Astrocyte of the cerebellum (primary cell): ENCODE measurements around the gene SPDYE17.
"Not testable (repeated sequence)": the region's sequence is repeated elsewhere in the genome, so short reads cannot be mapped to it uniquely, and the experiment has no call there.

Experiments
- DNase-seq: peaks from one replicate; pipeline ENCODE4 v3.0.0-alpha.2; 2011; ENCODE audit warnings: low read depth
- H3K4me3 ChIP-seq: 2 replicates; pipeline ENCODE4 v1.5.1; 2011; ENCODE audit warnings: mild to moderate bottlenecking, low read depth, low read length, moderate library complexity
- CTCF ChIP-seq: IDR thresholded peaks from 2 replicates; pipeline ENCODE4 v1.5.1; 2012; ENCODE audit warnings: low read length, low read depth, moderate library complexity, mild to moderate bottlenecking; ENCODE audit errors: missing control alignments
- in situ Hi-C: cut with HindIII; loops from 2 replicates; pipeline ENCODE4 v1.10.0; 2017; ENCODE audit warnings: low sequenced_read_pairs

SPDYE17 gene

GRCh38 chr7:77002678-77003233 lies 29.4 kb downstream of the SPDYE17 start:
- in situ Hi-C loops, DNase-seq: not testable (repeated sequence)

GRCh38 chr7:77002104-77002503 lies 30.1 kb downstream of the SPDYE17 start:
- in situ Hi-C loops, H3K4me3 ChIP-seq, DNase-seq: not testable (repeated sequence)

More at GRCh38 chr7:77002678-77003233, 29.4 kb downstream of the SPDYE17 start:
- H3K4me3 ChIP-seq: not testable (repeated sequence)

DNA sequence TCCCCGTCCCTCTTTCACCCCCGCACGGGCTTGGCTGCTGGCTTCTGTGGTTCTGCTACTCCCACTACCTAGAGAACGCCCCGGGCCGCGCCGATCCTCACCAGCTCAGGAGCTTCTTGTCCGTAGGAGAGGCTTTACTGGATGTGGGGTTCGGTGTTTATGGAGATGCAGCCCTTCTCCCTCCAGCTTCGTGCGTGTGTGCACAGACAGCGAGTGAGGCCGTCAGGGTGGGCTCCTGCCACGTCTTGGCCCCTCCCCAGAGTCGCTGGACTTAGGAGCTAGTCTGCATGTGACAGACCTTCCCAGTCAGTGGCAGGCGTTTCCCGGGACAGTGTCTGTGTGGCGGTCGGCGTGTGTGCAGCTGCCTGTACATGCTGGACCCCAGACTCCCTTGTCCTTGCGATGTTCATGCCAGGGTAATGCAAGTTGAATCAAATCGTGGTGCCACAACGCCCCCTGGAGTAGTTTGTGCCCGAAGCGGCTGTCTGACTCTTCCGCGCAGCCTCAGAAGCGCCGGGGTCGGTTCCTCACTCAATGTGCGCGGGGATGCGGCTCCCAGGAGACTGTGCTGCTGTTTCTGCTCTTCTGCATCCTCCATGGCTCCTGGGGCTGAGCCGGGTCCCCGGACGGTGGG lies 32.6 kb downstream of the SPDYE17 start:
- in situ Hi-C loops, DNase-seq: not testable (repeated sequence)

DNA sequence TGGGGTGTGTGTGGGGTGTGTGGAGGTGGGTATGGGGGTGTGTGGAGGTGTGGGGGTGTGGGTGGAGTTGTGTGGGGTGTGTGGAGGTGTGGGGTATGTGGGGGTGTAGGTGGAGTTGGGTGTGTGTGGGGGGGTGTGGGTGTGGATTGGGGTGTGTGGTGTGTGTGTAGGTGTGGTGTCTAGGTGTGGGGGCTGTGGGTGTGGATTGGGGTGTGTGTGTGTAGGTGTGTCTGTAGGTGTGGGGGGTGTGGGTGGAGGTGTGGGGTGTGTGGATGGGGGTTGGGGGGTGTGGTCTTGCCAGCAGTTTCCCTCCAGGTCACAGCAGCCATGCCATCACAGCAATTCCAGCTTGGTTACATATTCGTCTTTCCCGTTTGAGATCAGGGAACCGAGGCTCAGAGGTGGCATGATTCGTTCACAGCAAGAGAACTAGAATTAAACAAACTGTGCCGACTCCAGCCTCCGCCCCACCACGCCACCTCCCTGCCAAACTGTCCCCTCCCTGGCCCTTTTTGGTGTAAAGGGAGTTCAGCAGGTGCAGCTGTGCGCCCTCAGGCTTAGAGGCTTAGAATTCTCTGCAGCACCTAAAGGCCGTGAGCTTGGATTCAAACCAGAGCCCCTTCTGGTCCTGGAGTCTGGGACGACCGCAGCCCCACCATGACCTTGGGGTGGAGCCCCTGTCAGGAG lies 33.3 kb downstream of the SPDYE17 start:
- H3K4me3 ChIP-seq, in situ Hi-C loops, DNase-seq: not testable (repeated sequence)

More for the DNA sequence above, 32.6 kb downstream of the SPDYE17 start:
- H3K4me3 ChIP-seq: not testable (repeated sequence)

DNA sequence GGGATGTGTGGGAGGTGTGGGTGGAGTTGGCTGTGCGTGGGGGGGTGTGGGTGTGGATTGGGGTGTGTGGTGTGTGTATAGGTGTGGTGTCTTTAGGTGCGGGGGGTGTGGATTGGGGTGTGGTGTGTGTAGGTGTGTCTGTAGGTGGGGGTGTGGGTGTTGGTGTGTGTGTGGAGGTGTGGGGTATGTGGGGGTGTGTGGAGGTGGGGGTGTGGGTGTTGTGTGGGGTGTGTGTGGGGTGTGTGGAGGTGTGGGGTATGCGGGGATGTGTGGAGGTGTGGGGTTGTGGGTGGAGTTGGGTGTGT lies 33.9 kb downstream of the SPDYE17 start:
- in situ Hi-C loops: no loop called here
- TF ChIP-seq CTCF: no peak
- DNase-seq: no peak
- H3K4me3 ChIP-seq: no peak overlapping the region

- in situ Hi-C loops: no loop called here
- TF ChIP-seq CTCF: no peak
- H3K4me3 ChIP-seq: no peak overlapping the region
- DNase-seq: no peak
These were observed 34.5 kb downstream of the SPDYE17 start for GRCh38 chr7:76997381-76998284.

DNA sequence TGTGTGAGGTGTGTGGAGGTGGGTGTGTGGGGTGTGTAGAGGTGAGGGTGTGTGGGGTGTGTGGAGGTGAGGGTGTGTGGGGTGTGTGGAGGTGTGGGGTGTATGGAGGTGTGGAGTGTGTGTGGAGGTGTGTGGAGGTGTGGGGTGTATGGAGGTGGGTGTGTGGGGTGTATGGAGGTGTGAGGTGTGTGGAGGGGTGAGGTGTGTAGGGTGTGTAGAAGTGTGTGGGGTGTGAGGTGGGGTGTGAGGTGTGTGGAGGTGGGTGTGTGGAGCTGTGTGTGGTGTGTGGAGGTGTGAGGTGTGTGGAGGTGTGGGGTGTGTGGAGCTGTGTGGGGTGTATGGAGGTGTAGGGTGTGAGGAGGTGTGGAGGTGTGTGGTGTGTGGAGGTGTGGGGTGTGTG lies 35.2 kb downstream of the SPDYE17 start:
- in situ Hi-C loops, H3K4me3 ChIP-seq, DNase-seq: not testable (repeated sequence)

DNA sequence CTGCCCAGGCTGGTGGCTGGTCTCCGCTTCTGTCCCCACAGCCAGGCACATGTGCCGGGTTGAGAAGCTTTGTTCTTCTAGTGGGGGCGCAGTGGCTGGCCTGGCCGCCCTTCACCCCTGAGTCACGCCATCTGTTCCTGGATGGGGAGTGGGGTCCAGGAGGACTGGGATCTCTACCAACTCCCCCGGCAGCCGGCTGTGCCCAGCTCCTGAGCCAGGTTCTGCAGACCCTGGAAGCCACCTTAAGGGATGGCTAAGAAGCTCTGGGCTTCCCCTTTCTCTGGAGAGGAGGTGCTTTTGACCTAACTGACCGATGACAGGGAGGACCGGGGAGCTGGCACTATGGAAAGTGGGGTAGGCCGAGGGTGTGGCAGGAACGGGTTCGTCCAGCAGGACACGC lies 37.9 kb downstream of the SPDYE17 start:
- in situ Hi-C loops, DNase-seq, H3K4me3 ChIP-seq: not testable (repeated sequence)

DNA sequence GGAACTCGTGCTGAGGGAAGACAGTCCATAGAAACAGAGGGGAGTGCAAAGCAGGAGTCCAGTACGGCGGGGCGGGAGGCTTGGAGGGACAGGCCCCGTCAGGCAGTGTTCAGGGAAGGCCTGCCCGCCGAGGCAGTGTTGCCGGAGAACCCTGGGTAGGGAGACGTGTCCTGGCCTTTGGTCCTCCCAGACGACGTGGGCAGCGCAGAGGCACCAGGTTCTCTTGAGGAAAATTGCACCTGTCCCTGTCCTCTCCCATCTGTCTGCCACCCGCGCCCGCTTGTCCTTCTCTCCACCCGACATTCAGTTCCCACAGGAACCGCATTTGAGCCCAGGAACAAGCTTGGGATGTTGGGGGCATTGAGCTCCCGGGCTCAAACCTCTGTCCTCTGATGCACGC lies 38.3 kb downstream of the SPDYE17 start:
- DNase-seq, H3K4me3 ChIP-seq, in situ Hi-C loops: not testable (repeated sequence)

DNA sequence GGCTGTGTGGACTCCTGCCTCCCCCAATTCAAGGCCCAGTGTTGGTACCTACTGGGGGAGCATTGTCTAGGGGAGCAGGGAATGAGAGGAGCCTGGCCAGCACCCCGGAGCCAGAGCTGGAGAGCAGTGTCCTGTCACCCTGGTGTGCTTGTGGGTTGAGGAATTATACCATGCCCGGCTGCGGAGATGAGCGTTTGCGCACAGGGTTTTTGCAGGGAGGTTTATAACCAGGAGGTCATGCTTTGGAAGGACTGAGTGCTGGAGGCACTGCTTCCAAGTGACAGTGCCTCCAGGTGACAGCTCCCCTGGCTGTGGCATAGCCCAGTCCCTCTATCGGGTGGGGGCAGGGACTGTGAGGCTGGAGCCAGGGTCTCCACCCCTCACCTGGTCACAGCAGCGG lies 39.3 kb downstream of the SPDYE17 start:
- in situ Hi-C loops, DNase-seq: not testable (repeated sequence)

GRCh38 chr7:76992204-76992603 lies 40.0 kb downstream of the SPDYE17 start:
- DNase-seq, in situ Hi-C loops, H3K4me3 ChIP-seq: not testable (repeated sequence)

More for the DNA sequence above, 39.3 kb downstream of the SPDYE17 start:
- H3K4me3 ChIP-seq: not testable (repeated sequence)

DNA sequence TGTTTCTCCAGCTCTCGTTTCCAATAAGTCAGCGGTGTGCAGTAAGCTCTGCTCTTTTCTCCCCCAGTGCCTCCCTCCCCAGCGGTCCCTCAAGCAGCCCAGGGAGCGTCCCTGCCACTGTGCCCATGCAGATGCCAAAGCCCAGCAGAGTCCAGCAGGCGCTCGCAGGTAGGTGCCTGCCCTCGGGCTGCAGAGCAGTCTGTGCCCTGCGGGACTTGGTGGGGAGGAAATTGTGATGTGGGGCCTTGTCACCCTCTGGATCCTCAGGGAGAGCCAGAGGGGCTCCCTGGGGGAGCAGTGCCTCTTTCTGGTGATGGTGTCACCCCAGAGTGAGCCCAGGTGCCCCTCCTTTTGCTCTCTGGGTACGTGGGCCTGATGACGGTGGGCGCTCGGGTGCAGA lies 42.0 kb downstream of the SPDYE17 start:
- in situ Hi-C loops, H3K4me3 ChIP-seq, DNase-seq: not testable (repeated sequence)

- H3K4me3 ChIP-seq, in situ Hi-C loops, DNase-seq: not testable (repeated sequence)
These were observed 46.0 kb downstream of the SPDYE17 start for GRCh38 chr7:76985924-76986717.

GRCh38 chr7:76984784-76985136 lies 47.4 kb downstream of the SPDYE17 start:
- in situ Hi-C loops, DNase-seq, H3K4me3 ChIP-seq: not testable (repeated sequence)
